Measurements from ENCODE around the gene POTEJ. TPM values are rescaled to one million over a fixed set of nuclear protein-coding genes. Genes with fewer than 3 reads are reported as not detected.
"Not testable (repeated sequence)": the region's sequence is repeated elsewhere in the genome, so short reads cannot be mapped to it uniquely, and the experiment has no call there.

The POTEJ gene
- total and polyA plus RNA-seq, 3 experiments from 2014 or later, result not detected

DNA sequence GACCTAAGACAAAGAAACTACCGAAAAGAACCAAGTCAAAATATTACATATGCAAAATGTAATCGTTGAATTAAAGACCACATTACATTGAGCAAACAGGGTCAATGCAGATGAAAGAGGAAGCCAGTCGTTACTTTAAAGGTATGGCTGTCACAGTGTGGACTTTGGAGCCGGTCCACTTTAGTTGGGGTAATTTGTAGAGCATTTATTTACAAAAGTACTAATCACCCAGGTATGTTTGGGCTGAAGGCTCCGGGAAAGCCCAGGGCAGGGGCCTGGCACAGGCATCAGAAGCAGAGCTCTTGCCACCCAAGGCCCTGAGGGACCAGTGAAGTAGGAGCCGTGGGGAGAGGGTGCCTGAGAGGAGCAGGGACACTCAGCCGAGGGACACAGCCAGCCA, 27.7 kb upstream of the POTEJ start:
- H3K27me3 ChIP-seq (ENCODE audit: insufficient read depth, low read length, poor library complexity, severe bottlenecking); H3K27ac ChIP-seq (ENCODE audit: low read depth, low read length); DNase-seq; H3K4me1 ChIP-seq (ENCODE audit: insufficient read depth, low read length); H3K9me3 ChIP-seq (ENCODE audit: low read length); H3K4me3 Mint-ChIP-seq; H3K9me3 Mint-ChIP-seq; H3K4me1 Mint-ChIP-seq; H3K4me3 ChIP-seq (ENCODE audit: low read length); H3K36me3 ChIP-seq (ENCODE audit: insufficient read depth, low read length); H3K27ac Mint-ChIP-seq; H3K27me3 Mint-ChIP-seq; POLR2A ChIA-PET; CTCF ChIA-PET; H3K36me3 Mint-ChIP-seq: not testable (repeated sequence)

DNA sequence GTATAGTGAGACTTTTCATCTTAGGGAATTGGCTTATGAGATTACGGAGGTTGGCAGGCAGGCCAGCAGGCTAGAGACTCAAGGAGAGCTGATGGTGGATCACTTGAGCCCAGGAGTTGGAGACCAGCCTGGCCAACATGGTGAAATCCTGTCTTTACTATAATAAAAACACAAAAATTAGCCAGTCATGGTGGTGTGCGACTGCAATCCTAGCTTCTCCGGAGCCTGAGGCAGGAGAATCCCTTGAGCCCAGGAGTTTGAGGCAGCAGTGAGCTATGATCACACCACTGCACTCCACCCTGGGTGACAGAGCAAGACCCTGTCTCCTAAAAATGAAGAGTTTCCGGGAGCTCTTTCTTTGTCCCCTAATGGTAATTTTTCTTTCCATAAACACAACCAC, 26.5 kb upstream of the POTEJ start:
- H3K9me3 ChIP-seq (ENCODE audit: low read length); POLR2A ChIA-PET; H3K27ac ChIP-seq (ENCODE audit: low read depth, low read length); H3K4me1 Mint-ChIP-seq; H3K27ac Mint-ChIP-seq; H3K27me3 ChIP-seq (ENCODE audit: insufficient read depth, low read length, poor library complexity, severe bottlenecking); H3K4me1 ChIP-seq (ENCODE audit: insufficient read depth, low read length); H3K9me3 Mint-ChIP-seq; H3K36me3 ChIP-seq (ENCODE audit: insufficient read depth, low read length); H3K27me3 Mint-ChIP-seq; H3K36me3 Mint-ChIP-seq; CTCF ChIA-PET; DNase-seq; H3K4me3 ChIP-seq (ENCODE audit: low read length); H3K4me3 Mint-ChIP-seq: not testable (repeated sequence)

DNA sequence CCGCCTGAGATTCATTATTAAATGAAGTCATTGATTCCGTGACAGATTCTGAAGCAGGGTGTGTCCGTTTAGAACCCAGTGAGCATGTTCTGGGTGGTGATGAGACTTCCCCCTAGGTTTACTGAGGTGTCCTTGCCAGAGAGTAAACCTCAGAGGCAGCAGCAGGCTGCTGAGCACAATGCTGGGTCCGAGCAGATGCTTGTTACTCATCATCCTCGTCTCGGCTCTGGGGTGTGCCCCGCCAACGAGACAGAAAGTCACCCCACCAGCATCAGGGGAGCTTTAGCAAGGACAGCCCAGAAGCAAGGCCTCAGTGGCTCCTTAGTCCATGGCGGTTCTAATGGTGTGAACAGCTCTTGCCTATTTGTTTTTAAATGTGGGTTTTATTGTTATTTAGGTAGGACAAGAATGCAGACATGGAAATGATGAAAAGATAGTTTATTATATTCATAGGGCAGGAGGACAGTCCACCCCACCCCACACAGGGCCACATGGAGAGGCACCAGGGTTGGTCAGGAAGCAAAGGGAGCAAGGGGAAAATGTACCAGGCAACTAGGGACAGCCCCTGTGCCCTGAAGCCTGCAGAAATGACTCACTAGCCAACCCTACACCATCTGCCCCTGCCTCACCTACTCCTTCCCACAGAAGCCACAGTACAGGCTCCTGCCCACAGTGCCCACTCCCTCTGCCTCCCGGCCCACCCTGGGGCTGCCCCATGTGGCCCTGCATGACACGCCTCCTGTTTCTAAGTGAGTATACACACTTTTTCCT, 22.4 kb upstream of the POTEJ start:
- H3K36me3 ChIP-seq (ENCODE audit: insufficient read depth, low read length); H3K9me3 Mint-ChIP-seq; H3K4me1 ChIP-seq (ENCODE audit: insufficient read depth, low read length); H3K9me3 ChIP-seq (ENCODE audit: low read length); H3K4me3 Mint-ChIP-seq; CTCF ChIA-PET; H3K4me1 Mint-ChIP-seq; H3K27me3 Mint-ChIP-seq; H3K36me3 Mint-ChIP-seq; H3K27me3 ChIP-seq (ENCODE audit: insufficient read depth, low read length, poor library complexity, severe bottlenecking); H3K27ac ChIP-seq (ENCODE audit: low read depth, low read length); POLR2A ChIA-PET; DNase-seq; H3K4me3 ChIP-seq (ENCODE audit: low read length): not testable (repeated sequence)
- H3K27ac Mint-ChIP-seq, result peak overlapping the region in 2 of 8 donors; percentile 41 to 48

DNA sequence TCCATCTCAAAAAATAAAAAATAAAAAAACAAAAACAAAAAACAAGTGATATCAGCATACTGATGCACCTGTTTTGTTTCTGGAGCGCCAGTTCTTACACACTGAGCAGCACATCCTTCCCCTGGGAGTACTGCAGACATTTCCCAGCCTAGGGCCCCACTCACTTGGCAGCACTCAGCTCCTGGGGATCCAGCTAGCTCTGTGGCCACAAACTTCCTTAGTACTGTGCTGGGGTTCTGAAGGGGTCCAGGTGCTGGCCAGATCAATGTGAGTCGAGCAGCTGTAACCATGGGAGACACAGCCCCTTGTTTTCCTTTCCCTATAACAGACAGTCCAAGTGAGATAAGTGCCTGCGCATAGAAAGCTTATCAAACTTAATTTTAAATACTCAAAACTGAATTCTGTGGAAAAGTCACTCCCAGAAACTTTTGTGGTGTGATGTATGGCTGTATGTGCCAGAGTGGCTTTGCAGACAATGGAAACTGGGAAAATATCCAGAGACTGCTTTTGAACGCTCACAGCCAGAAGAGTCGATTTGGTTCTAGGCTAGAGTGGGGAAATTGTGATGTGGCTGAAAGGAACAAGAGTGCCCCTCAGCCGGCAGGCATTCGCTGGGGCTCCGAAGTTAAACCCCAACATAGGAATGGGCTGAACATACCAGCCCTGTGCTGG, 20.9 kb upstream of the POTEJ start:
- H3K4me3 ChIP-seq (ENCODE audit: low read length); H3K4me1 ChIP-seq (ENCODE audit: insufficient read depth, low read length); H3K4me1 Mint-ChIP-seq; H3K27me3 ChIP-seq (ENCODE audit: insufficient read depth, low read length, poor library complexity, severe bottlenecking); CTCF ChIA-PET; H3K27ac Mint-ChIP-seq; POLR2A ChIA-PET; DNase-seq; H3K36me3 Mint-ChIP-seq; H3K9me3 ChIP-seq (ENCODE audit: low read length); H3K27me3 Mint-ChIP-seq; H3K9me3 Mint-ChIP-seq; H3K36me3 ChIP-seq (ENCODE audit: insufficient read depth, low read length); H3K4me3 Mint-ChIP-seq; H3K27ac ChIP-seq (ENCODE audit: low read depth, low read length): not testable (repeated sequence)

DNA sequence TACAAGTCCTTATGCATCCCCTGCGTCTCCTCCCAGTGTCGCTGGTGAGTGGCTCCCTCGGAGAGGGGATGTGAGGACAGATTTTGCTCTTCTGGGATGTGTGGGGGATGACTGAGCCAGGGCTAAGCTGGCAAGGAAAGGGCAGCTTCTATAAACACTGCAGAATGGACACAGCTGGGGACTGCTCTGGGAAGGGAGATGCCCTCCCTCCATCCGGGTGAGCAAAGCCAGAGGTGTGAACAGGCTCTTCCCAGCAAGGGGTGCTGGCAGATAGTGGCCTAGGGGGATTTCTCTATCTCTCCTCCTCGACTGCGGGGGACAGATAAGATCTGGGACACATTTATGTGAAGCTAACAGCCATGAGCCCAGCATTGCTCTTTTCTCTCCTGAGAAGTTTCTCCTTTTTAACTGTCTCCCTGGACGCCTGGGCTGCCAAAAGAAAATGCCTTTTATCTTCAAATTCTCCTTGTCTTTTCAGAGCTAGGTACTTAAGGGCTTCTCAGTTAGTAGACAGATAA, 20.3 kb upstream of the POTEJ start:
- H3K4me3 Mint-ChIP-seq; H3K4me1 Mint-ChIP-seq; H3K27ac ChIP-seq (ENCODE audit: low read depth, low read length); H3K36me3 Mint-ChIP-seq; H3K4me3 ChIP-seq (ENCODE audit: low read length); H3K27me3 Mint-ChIP-seq; H3K27me3 ChIP-seq (ENCODE audit: insufficient read depth, low read length, poor library complexity, severe bottlenecking); H3K9me3 ChIP-seq (ENCODE audit: low read length); POLR2A ChIA-PET; H3K27ac Mint-ChIP-seq; H3K4me1 ChIP-seq (ENCODE audit: insufficient read depth, low read length); DNase-seq; CTCF ChIA-PET; H3K36me3 ChIP-seq (ENCODE audit: insufficient read depth, low read length); H3K9me3 Mint-ChIP-seq: not testable (repeated sequence)

DNA sequence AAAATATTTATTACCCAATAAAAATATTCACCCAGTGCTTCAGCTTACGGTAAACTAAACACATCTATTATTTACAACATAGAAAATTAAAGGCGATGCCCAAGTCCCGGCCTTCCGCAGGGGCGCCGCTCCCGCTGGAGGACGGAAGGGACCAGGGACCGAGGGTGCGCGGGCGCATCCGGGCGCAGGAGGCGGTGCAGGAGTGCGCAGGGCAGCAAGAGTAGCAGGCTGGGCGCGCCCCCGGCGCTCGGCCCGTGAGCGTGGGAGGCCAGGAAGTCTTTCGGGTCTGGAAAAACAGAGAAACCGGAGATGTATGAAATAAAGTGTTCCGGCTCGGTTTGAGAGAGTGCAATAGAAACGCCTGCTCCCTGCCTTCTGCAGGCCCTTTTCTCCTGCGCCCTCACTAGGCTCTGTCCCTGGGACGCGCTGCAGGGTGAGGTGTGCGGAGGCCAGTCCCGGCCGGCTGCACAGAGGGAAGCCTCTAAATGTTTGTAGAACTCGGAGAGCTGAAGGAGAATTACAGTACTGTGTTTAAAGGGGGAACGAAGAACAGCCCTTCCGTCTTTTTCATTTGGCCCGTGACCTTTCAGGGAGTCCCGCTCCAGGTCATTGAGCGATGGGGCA, 18.3 kb upstream of the POTEJ start:
- H3K27me3 ChIP-seq (ENCODE audit: insufficient read depth, low read length, poor library complexity, severe bottlenecking); H3K4me1 ChIP-seq (ENCODE audit: insufficient read depth, low read length); POLR2A ChIA-PET; CTCF ChIA-PET; H3K9me3 Mint-ChIP-seq; H3K27ac ChIP-seq (ENCODE audit: low read depth, low read length); H3K4me1 Mint-ChIP-seq; H3K4me3 Mint-ChIP-seq; H3K9me3 ChIP-seq (ENCODE audit: low read length); H3K4me3 ChIP-seq (ENCODE audit: low read length); H3K27me3 Mint-ChIP-seq; DNase-seq; H3K27ac Mint-ChIP-seq; H3K36me3 Mint-ChIP-seq; H3K36me3 ChIP-seq (ENCODE audit: insufficient read depth, low read length): not testable (repeated sequence)

DNA sequence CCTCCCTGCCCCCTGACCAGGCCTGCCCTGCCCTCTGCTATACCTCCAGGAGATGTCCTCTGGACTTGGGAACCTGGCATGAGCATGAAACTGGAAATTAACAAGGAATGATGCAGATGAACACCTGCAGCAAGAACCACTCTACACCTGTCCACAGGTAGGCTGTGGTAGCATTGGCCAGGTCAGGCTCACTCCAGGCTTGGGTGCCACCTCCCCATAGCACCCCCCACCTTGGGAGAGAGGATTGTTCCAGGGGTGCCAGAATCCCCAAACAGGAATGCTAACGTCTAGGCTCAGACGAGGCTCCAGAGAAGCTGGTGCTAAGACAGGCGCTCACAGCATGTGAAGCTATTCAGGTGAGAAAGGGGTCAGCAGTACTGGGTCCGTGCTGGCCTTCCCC, 17.2 kb upstream of the POTEJ start:
- CTCF ChIA-PET; H3K4me3 Mint-ChIP-seq; H3K9me3 ChIP-seq (ENCODE audit: low read length); H3K36me3 Mint-ChIP-seq; H3K27me3 ChIP-seq (ENCODE audit: insufficient read depth, low read length, poor library complexity, severe bottlenecking); H3K4me1 Mint-ChIP-seq; POLR2A ChIA-PET; H3K9me3 Mint-ChIP-seq; H3K36me3 ChIP-seq (ENCODE audit: insufficient read depth, low read length); H3K27ac Mint-ChIP-seq; H3K4me3 ChIP-seq (ENCODE audit: low read length); H3K27me3 Mint-ChIP-seq; DNase-seq; H3K27ac ChIP-seq (ENCODE audit: low read depth, low read length); H3K4me1 ChIP-seq (ENCODE audit: insufficient read depth, low read length): not testable (repeated sequence)

DNA sequence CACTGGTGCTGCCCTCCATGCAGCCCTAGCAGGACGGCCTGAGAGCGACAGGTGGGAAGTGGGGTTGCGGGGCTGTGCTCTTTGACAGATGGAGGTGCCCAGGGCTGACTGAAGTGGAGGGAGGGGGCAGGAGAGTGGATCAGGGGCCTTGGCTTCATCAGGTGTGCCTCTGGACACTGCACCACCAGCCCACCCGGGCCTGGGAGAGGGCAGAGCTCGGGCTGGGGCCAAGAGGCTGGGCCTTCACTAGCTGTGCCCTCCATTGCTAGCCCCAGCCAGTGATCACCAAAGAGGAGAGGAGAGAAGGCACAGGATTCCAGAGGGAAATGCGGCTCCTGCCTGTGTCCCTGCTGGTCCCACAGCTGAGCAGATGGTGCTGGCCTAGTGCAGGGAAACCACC, 14.5 kb upstream of the POTEJ start:
- H3K27ac ChIP-seq (ENCODE audit: low read depth, low read length); H3K9me3 ChIP-seq (ENCODE audit: low read length); CTCF ChIA-PET; H3K4me3 ChIP-seq (ENCODE audit: low read length); H3K36me3 ChIP-seq (ENCODE audit: insufficient read depth, low read length); H3K27me3 Mint-ChIP-seq; H3K4me3 Mint-ChIP-seq; DNase-seq; H3K4me1 ChIP-seq (ENCODE audit: insufficient read depth, low read length); H3K4me1 Mint-ChIP-seq; H3K36me3 Mint-ChIP-seq; H3K27ac Mint-ChIP-seq; POLR2A ChIA-PET; H3K27me3 ChIP-seq (ENCODE audit: insufficient read depth, low read length, poor library complexity, severe bottlenecking); H3K9me3 Mint-ChIP-seq: not testable (repeated sequence)
